ENCODE results near the gene PDE1C.

GRCh38 chr7:31850066-31850465 lies 220.1 kb downstream of the PDE1C start:
- no peak for TF ChIP-seq EZH2 (IDR thresholded peaks at IDR 0.05; ENCODE audit: insufficient read depth, poor library complexity, severe bottlenecking)
- no peak for TF ChIP-seq EZH2phosphoT487 (IDR thresholded peaks at IDR 0.05; ENCODE audit: insufficient read depth, low read depth)

Data from GM23248 (cell line).